ENCODE results near the gene RFXANK. TPM values are rescaled to one million over a fixed set of nuclear protein-coding genes. Genes with fewer than 3 reads are reported as not detected.

RFXANK gene
- 10 to 100 TPM; 21.0 to 40.4 (median 30.8) TPM for total RNA-seq
- 100 to 1,000 TPM in 1 of 2 donors, 10 to 100 TPM in 1; 83.1 to 111 TPM for polyA plus RNA-seq

GRCh38 chr19:19192078-19192882 is at the start of gene RFXANK, which contains the start of gene BORCS8:
TSS of gene RFXANK (plus strand) at chr19:19192258. CDS start at chr19:19193947, 1,689 bp downstream.
TSS of gene BORCS8 (minus strand) at chr19:19192152. CDS start at chr19:19192117, 35 bp downstream.
- intact Hi-C loops (cut with DNase I), result no loop called here
- FAIRE-seq (peak; percentile 97), ATAC-seq (peak; percentile 94 to 98 (median 95))

GRCh38 chr19:19142347-19142746 is 49.7 kb upstream of the RFXANK start:
- H3K4me3 ChIP-seq, result no peak overlapping the region
- FAIRE-seq, result no peak
- H3K36me3 ChIP-seq, result no peaks in the 10 kb centered on the region
- TF ChIP-seq CTCF (IDR thresholded peaks at IDR 0.05), result no peak
- intact Hi-C loops (cut with DNase I), result loop anchor here in 1 of 3 donors (5.0 kb wide), 1 partner anchor 90 kb away; no protein-coding TSS in a partner anchor
- no peaks in the 10 kb centered on the region for H3K27me3 ChIP-seq
- no peak overlapping the region for H3K27ac ChIP-seq
- WGBS, 2 donors, result 63 to 70% methylated on average over 12 of the region's 12 CpGs
- peaks cover 0 to 4% (median 0%) of the 10 kb centered on the region in 3 donors for H3K4me1 ChIP-seq
- no peaks in the 10 kb centered on the region for H3K9me3 ChIP-seq
- DNase-seq, result no peak
- ATAC-seq, result no peak

More at GRCh38 chr19:19192078-19192882, at the start of gene RFXANK, which contains the start of gene BORCS8:
- Histone ChIP-seq H3K36me3 (no peaks in the 10 kb centered on the region), H3K27ac (peak within 1 kb of the TSS; percentile 98 to 100 (median 99)), H3K9me3 (no peaks in the 10 kb centered on the region), H3K4me1 (peaks cover 11 to 20% (median 18%) of the 10 kb centered on the region in 3 donors), H3K27me3 (no peaks in the 10 kb centered on the region), H3K4me3 (peak within 1 kb of the TSS; percentile 68 to 93 (median 80))
- peak; percentile 95 to 99 (median 99) for DNase-seq
- no peak for TF ChIP-seq CTCF (IDR thresholded peaks at IDR 0.05)
- 0 to 1% methylated on average over 44 to 51 of the region's 53 CpGs for WGBS, 2 donors

GRCh38 chr19:19145281-19145680 is 46.8 kb upstream of the RFXANK start:
- WGBS, 2 donors, result 70 to 78% methylated on average over 17 of the region's 17 CpGs
- Histone ChIP-seq H3K27me3 (no peaks in the 10 kb centered on the region), H3K9me3 (no peaks in the 10 kb centered on the region), H3K4me3 (no peak overlapping the region), H3K4me1 (no peaks in the 10 kb centered on the region), H3K27ac (no peak overlapping the region), H3K36me3 (no peaks in the 10 kb centered on the region)
- DNase-seq (peak in 2 of 6 donors; percentile 36 to 78), ATAC-seq (peak in 1 of 4 donors; percentile 6), FAIRE-seq (no peak)
- intact Hi-C loops (cut with DNase I), result loop anchor here in 1 of 3 donors (5.0 kb wide), 1 partner anchor 197 kb away; no protein-coding TSS in a partner anchor
- TF ChIP-seq CTCF (IDR thresholded peaks at IDR 0.05), result no peak

- ATAC-seq, result peak; percentile 82 to 98 (median 94)
- WGBS, 2 donors, result 26 to 31% methylated on average over 41 to 47 of the region's 47 CpGs
- DNase-seq, result peak; percentile 62 to 98 (median 87)
- peak; percentile 90 to 93 (median 91) for TF ChIP-seq CTCF (IDR thresholded peaks at IDR 0.05)
- Histone ChIP-seq H3K27ac (no peak overlapping the region), H3K36me3 (no peaks in the 10 kb centered on the region), H3K4me3 (no peak overlapping the region), H3K4me1 (no peaks in the 10 kb centered on the region), H3K9me3 (no peaks in the 10 kb centered on the region), H3K27me3 (no peaks in the 10 kb centered on the region)
- FAIRE-seq, result no peak
- intact Hi-C loops (cut with DNase I), result loop anchor here in 1 of 3 donors (5.0 kb wide), 1 partner anchor 196 kb away; no protein-coding TSS in a partner anchor
These were observed 46.1 kb upstream of the RFXANK start for GRCh38 chr19:19145684-19146608.
